Right hindlimb (tissue), 1 donor: ENCODE measurements around the gene MRAP2.

Experiments
- DNase-seq: peaks from one replicate; pipeline ENCODE4 v3.0.0-alpha.2; 2018

Gene MRAP2

DNA sequence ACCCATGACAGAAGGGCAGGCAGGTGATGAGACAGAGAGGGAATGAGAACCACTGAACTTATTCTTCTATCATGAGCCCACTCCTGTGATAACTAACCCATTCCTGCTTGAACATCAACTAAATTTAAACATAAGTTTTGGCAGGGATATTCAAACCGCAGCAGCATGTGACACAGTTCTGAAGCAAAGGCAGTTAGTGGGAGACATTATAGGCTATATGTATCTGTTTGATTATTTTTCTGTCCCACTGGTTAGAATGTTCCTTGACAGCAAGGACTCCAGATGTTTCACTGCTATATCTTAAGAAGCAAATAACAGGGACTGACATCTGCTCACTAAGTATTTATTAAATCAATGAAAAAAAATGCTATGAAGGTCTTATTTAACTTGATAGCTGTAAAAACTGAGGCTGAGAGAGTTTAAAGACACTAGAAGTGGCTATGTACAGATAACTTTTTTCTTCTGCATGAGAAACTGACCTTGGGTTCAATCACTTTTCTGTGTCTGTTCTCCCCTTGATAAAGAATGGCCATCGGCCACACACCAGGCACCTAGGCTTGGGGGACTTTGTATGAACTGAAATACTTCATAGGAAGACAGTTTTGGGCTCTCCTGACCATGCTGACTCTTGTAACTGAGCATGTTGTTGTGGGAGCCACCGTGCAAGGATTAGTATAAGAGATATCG, 102.9 kb downstream of the MRAP2 start:
- no peak for DNase-seq

DNA sequence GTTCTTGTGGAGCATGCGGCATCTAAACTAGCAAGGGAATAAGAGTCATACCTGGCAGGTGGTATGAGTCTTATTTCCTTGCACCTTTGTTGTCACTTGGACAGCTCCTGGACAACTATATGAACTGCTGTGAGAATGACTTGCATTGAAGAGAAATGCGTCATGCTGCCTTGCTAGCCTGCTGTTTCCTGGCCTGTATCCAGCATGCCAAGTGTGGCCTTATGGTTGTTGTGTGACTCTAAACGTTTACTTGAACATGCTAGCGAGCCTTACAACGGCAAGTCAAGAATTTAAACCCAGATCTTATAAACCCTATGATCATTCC, 103.4 kb downstream of the MRAP2 start:
- DNase-seq = no peak

DNA sequence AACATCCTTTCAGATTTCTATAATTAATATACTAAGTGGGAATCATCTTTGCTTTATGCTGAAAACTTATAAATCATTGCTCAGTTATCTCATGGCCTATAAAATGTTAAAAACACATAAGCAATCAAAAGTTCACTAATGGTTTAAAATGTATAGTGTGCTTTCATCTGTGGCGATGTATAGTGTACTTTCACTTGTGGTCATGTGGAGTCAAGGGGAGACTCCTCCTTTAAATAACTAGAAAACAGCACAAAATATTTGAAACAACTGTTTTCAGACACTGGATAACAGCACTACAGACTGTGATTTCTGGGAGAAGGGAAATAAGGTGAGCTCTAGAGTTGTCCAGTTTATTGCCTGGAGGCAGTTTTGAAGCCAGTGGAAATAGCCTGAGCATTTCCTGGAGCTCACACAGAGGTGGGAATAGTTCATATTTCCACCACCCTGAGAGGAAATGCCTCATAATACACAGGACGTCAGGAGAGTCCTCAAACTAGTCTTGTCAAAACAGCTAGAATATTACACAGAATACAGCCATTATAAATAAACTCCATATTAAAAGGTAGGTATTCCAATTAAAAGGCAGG, 104.5 kb downstream of the MRAP2 start:
- no peak for DNase-seq

- no peak for DNase-seq
Observed at GRCh38 chr6:84139311-84139710, 105.7 kb downstream of the MRAP2 start.
